Glomerular visceral epithelial cell (primary cell): ENCODE data around the gene MFSD6.
"Not testable (repeated sequence)": the region's sequence is repeated elsewhere in the genome, so short reads cannot be mapped to it uniquely, and the experiment has no call there.

Experiments used
- DNase-seq: peaks from one replicate; pipeline ENCODE4 v3.0.0-alpha.2; 2016; ENCODE audit errors: extremely low spot score

MFSD6 gene

GRCh38 chr2:190407662-190408537, at the start of gene MFSD6:
TSS of gene MFSD6 (plus strand) at chr2:190408355. CDS start at chr2:190436030, 27,675 bp downstream.
- peak; percentile 50 for DNase-seq

- not testable (repeated sequence) for DNase-seq
These were observed 49.3 kb upstream of the MFSD6 start for GRCh38 chr2:190358655-190359448.

GRCh38 chr2:190360561-190360960, 47.6 kb upstream of the MFSD6 start:
- no peak for DNase-seq

GRCh38 chr2:190360965-190361364, 47.2 kb upstream of the MFSD6 start:
- no peak for DNase-seq

- no peak for DNase-seq
These were observed 46.6 kb upstream of the MFSD6 start for GRCh38 chr2:190361572-190361971.

- no peak for DNase-seq
These were observed 45.3 kb upstream of the MFSD6 start for GRCh38 chr2:190362894-190363293.

- DNase-seq = no peak
These were observed 42.5 kb upstream of the MFSD6 start for GRCh38 chr2:190365499-190366204.

GRCh38 chr2:190366248-190366753, 41.9 kb upstream of the MFSD6 start:
- no peak for DNase-seq

GRCh38 chr2:190367091-190367490, 41.1 kb upstream of the MFSD6 start:
- no peak for DNase-seq

- no peak for DNase-seq
These were observed 38.5 kb upstream of the MFSD6 start for GRCh38 chr2:190369635-190370034.

GRCh38 chr2:190376083-190376482, 32.1 kb upstream of the MFSD6 start:
- no peak for DNase-seq

- DNase-seq = no peak
These were observed 31.4 kb upstream of the MFSD6 start for GRCh38 chr2:190376591-190377245.

GRCh38 chr2:190378880-190379237, 29.3 kb upstream of the MFSD6 start:
- DNase-seq = no peak

GRCh38 chr2:190379249-190379964, 28.7 kb upstream of the MFSD6 start:
- DNase-seq = no peak

- no peak for DNase-seq
These were observed 27.2 kb upstream of the MFSD6 start for GRCh38 chr2:190380962-190381412.

GRCh38 chr2:190382851-190383250, 25.3 kb upstream of the MFSD6 start:
- DNase-seq = peak; percentile 52

- DNase-seq = no peak
These were observed 20.7 kb upstream of the MFSD6 start for GRCh38 chr2:190387422-190387821.

- no peak for DNase-seq
These were observed 11.9 kb upstream of the MFSD6 start for GRCh38 chr2:190396271-190396670.

GRCh38 chr2:190402986-190403603, 5.1 kb upstream of the MFSD6 start:
- no peak for DNase-seq

GRCh38 chr2:190404487-190404886, 3.7 kb upstream of the MFSD6 start:
- peak; percentile 52 for DNase-seq
